ENCODE measurements around the gene CENPM.

DNA sequence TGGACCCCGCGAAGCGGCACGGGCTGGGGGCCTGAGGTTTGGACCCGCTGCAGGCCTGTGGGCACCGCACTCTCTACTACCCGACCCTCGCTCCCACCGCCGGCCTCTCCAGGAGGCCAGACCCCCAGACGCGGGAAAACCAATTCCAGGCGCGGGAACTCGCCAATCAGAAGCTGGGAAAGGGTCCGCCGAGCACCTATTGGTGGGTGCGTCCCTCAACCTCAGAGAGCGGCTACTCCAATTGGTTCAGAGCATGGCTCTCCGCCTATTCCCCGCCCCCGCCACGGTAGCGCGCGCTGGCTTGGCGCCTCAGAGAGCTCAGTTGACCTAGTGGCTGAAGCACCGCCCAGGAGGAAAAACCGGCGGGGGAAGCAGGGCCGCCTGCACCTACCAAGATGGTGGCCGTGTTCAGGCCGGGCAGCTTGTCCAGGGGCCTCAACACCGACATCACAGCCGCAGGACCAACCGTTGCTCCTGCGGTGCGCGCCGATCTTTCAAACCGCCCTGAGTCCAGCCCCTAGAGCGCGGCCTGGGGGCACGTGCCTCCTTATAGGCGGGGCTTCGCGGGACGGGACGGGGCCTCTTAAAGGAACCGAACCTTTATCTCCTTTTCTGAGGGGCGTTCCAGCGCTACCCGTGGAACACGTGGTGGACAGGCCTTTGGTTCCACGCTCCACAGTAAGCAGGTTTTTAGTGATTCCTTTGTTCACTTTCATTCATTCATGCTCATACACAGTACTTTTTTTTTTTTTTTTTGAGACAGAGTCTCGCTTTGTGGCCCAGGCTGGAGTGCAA lies at the start of gene CENPM:
- TF ChIP-seq, protein P1, sequence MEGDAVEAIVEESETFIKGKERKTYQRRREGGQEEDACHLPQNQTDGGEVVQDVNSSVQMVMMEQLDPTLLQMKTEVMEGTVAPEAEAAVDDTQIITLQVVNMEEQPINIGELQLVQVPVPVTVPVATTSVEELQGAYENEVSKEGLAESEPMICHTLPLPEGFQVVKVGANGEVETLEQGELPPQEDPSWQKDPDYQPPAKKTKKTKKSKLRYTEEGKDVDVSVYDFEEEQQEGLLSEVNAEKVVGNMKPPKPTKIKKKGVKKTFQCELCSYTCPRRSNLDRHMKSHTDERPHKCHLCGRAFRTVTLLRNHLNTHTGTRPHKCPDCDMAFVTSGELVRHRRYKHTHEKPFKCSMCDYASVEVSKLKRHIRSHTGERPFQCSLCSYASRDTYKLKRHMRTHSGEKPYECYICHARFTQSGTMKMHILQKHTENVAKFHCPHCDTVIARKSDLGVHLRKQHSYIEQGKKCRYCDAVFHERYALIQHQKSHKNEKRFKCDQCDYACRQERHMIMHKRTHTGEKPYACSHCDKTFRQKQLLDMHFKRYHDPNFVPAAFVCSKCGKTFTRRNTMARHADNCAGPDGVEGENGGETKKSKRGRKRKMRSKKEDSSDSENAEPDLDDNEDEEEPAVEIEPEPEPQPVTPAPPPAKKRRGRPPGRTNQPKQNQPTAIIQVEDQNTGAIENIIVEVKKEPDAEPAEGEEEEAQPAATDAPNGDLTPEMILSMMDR (IDR thresholded peaks at IDR 0.05): no peak
- TF ChIP-seq EP300 (IDR thresholded peaks at IDR 0.05): no peak
